Activated CD8-positive, alpha-beta T cell treated with anti-CD3 and anti-CD28 coated beads for 36 hours (primary cell): Measurements from ENCODE around the gene SASH1. TPM values are rescaled to one million over a fixed set of nuclear protein-coding genes. Genes with fewer than 3 reads are reported as not detected.

ENCODE experiments used
- ATAC-seq: fragments of 200-7000 bp; cut with Tn5 transposase; one replicate; pipeline ENCODE4 v1.10.0; 2021; ENCODE audit warnings: mild to moderate bottlenecking, moderate library complexity
- CTCF ChIA-PET: fragments of 350-600 bp; sonication (Branson Sonifier 250); formaldehyde crosslinking; loops from one replicate; lab custom pipeline; 2021; ENCODE audit warnings: antibody characterized with exemption; lab: Charles Lee
- POLR2A ChIA-PET: fragments of 350-600 bp; sonication (Branson Sonifier 250); formaldehyde crosslinking; loops from one replicate; lab custom pipeline; 2021; ENCODE audit warnings: antibody characterized with exemption; lab: Charles Lee
- DNase-seq: peaks from one replicate; pipeline ENCODE4 v3.0.0-alpha.2; 2020
- H3K27ac Mint-ChIP-seq: one replicate; pipeline ENCODE4 v1.8.0; 2021; ENCODE audit warnings: mild to moderate bottlenecking, mixed read lengths
- H3K27me3 Mint-ChIP-seq: one replicate; pipeline ENCODE4 v1.8.0; 2021; ENCODE audit warnings: mixed read lengths
- H3K36me3 Mint-ChIP-seq: one replicate; pipeline ENCODE4 v1.8.0; 2021; ENCODE audit warnings: low read depth, mixed read lengths
- H3K4me1 Mint-ChIP-seq: one replicate; pipeline ENCODE4 v1.8.0; 2021; ENCODE audit warnings: low read depth, mixed read lengths
- H3K4me3 Mint-ChIP-seq: one replicate; pipeline ENCODE4 v1.8.0; 2021; ENCODE audit warnings: mild to moderate bottlenecking, moderate library complexity, mixed read lengths
- H3K9me3 Mint-ChIP-seq: one replicate; pipeline ENCODE4 v1.8.0; 2021; ENCODE audit warnings: mixed read lengths
- intact Hi-C: fragments of 100-400 bp; cut with micrococcal nuclease; formaldehyde crosslinking; loops from one replicate; pipeline ENCODE4 v1.10.0; 2022
- total RNA-seq, 2 experiments: library from RNA; stranded (reverse); gene quantifications; one replicate each; pipeline ENCODE4 v1.2.3, GENCODE V29; 2021
- TF ChIP-seq, protein P1 (sequence below): fragments of 200-600 bp; IDR thresholded peaks from one replicate; pipeline ENCODE4 v1.8.0; 2022; ENCODE audit warnings: antibody characterized with exemption, mild to moderate bottlenecking

Gene SASH1
- total RNA-seq, 2 experiments from 2014 or later: 0.04 to 0.05 TPM

DNA sequence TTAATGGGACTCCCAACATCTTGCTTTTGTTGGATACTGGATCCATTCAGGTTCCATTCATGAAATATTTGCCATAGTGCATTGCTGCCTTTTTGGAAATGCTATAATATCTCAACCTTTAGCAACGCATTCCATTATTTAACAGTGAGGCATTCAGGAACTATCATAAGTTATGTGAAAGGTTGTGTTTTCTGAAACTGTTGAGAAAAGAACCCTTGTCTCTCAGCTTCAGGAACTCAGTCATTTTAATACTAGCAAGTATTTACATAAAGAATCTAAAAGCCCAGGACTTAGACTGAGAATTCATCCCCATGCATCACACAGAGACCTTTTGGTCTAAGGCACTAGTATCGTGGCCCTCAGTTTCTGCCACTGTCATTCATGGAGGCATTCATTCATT lies 24.9 kb upstream of the SASH1 start:
- CTCF ChIA-PET: no interaction called here
- H3K27ac Mint-ChIP-seq: no peak overlapping the region
- POLR2A ChIA-PET: no interaction called here
- TF ChIP-seq, protein P1, sequence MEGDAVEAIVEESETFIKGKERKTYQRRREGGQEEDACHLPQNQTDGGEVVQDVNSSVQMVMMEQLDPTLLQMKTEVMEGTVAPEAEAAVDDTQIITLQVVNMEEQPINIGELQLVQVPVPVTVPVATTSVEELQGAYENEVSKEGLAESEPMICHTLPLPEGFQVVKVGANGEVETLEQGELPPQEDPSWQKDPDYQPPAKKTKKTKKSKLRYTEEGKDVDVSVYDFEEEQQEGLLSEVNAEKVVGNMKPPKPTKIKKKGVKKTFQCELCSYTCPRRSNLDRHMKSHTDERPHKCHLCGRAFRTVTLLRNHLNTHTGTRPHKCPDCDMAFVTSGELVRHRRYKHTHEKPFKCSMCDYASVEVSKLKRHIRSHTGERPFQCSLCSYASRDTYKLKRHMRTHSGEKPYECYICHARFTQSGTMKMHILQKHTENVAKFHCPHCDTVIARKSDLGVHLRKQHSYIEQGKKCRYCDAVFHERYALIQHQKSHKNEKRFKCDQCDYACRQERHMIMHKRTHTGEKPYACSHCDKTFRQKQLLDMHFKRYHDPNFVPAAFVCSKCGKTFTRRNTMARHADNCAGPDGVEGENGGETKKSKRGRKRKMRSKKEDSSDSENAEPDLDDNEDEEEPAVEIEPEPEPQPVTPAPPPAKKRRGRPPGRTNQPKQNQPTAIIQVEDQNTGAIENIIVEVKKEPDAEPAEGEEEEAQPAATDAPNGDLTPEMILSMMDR: no peak
- intact Hi-C loops: no loop called here
- H3K36me3 Mint-ChIP-seq: no peaks in the 10 kb centered on the region
- no peaks in the 10 kb centered on the region for H3K9me3 Mint-ChIP-seq
- H3K4me1 Mint-ChIP-seq: no peaks in the 10 kb centered on the region
- H3K4me3 Mint-ChIP-seq: no peak overlapping the region
- H3K27me3 Mint-ChIP-seq: peaks cover 2% of the 10 kb centered on the region
- ATAC-seq: no peak
- no peak for DNase-seq

DNA sequence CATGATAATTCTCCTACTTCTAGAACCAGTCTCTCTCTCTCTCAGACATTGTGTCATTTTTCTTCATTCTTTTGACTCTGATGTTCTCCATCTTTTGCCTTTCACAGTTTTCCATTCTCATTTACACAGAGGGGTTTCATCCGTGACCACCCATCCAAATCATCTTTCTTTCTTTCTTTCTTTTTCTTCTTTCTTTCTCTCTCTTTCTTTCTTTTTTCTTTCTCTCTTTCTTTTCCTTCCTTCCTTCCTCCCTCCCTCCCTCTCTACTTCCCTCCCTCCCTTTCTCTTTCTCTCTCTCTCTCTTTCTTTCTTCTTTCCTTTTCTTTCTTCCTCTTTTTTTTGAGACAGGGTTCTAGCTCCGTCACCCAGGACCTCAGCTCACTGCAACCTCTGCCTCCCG lies 19.9 kb upstream of the SASH1 start:
- POLR2A ChIA-PET: no interaction called here
- CTCF ChIA-PET: no interaction called here
- H3K27ac Mint-ChIP-seq: no peak overlapping the region
- H3K4me1 Mint-ChIP-seq: no peaks in the 10 kb centered on the region
- intact Hi-C loops: no loop called here
- DNase-seq: no peak
- H3K36me3 Mint-ChIP-seq: no peaks in the 10 kb centered on the region
- no peaks in the 10 kb centered on the region for H3K9me3 Mint-ChIP-seq
- H3K27me3 Mint-ChIP-seq: peaks cover 11% of the 10 kb centered on the region
- TF ChIP-seq, protein P1: no peak
- ATAC-seq: no peak
- no peak overlapping the region for H3K4me3 Mint-ChIP-seq

DNA sequence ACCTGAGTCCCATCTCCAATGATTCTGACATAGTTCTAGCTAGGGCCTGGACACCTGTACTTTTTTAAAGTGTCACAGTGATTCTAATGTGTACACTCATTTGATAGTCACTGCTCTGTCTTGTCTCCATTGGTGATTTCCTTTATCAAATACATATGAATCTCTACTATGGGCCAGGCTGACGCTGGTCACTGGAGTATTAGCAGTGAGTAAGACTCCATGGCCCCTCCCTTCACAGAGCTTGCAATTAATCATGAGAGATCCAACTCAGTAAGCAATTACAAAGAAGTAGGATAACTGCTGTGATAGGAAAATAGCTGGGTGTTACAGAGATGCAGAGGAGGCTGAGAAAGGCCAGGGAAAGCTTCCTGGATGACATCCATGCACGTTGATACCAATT lies 19.3 kb upstream of the SASH1 start:
- ChIA-PET CTCF (interaction anchor here (0.8 kb wide), 1 partner anchor 11 kb away, joined by 3 read pairs; no protein-coding TSS in a partner anchor), POLR2A (no interaction called here)
- intact Hi-C loops: no loop called here
- H3K4me1 Mint-ChIP-seq: no peaks in the 10 kb centered on the region
- H3K27ac Mint-ChIP-seq: no peak overlapping the region
- H3K27me3 Mint-ChIP-seq: peaks cover 11% of the 10 kb centered on the region
- TF ChIP-seq, protein P1: no peak
- no peak for ATAC-seq
- DNase-seq: no peak
- H3K9me3 Mint-ChIP-seq: no peaks in the 10 kb centered on the region
- H3K36me3 Mint-ChIP-seq: no peaks in the 10 kb centered on the region
- no peak overlapping the region for H3K4me3 Mint-ChIP-seq

DNA sequence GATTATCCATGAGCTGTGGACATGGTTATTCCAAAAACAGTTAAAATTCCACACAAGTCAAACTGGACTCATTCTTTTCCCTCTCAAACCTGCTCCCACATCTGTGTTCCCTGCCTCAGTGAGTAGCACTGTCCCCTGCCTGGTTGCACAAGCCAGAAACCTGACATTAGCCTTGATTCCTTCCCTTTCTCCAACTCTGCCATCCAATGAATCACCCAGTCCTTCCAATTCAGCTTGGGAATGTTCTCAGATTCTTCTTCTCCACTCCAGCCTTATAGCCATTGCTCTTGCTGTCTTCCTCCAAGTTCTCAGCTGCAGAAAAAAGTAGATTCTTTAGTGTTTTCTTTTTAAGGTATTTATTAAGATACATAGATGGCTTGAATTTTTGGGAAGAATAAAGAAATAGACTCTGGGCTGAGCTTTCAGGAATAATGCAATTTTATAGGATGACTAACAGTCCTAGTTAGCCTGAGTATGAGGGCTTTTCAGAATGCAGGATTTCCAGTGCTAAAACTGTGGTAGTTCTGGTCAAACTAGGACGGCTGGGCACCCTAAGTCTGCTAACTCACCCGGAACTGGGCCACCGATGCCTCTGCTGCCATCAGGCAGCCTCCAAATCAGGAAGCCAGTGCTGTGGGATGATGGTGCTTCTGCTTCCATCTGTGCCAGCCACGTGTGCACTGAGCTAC lies 18.2 kb upstream of the SASH1 start:
- intact Hi-C loops: no loop called here
- Mint-ChIP-seq H3K27me3 (peaks cover 12% of the 10 kb centered on the region), H3K27ac (no peak overlapping the region), H3K4me1 (no peaks in the 10 kb centered on the region), H3K9me3 (no peaks in the 10 kb centered on the region), H3K4me3 (no peak overlapping the region), H3K36me3 (no peaks in the 10 kb centered on the region)
- DNase-seq (no peak), ATAC-seq (no peak)
- CTCF ChIA-PET: no interaction called here
- POLR2A ChIA-PET: no interaction called here
- TF ChIP-seq, protein P1: no peak

DNA sequence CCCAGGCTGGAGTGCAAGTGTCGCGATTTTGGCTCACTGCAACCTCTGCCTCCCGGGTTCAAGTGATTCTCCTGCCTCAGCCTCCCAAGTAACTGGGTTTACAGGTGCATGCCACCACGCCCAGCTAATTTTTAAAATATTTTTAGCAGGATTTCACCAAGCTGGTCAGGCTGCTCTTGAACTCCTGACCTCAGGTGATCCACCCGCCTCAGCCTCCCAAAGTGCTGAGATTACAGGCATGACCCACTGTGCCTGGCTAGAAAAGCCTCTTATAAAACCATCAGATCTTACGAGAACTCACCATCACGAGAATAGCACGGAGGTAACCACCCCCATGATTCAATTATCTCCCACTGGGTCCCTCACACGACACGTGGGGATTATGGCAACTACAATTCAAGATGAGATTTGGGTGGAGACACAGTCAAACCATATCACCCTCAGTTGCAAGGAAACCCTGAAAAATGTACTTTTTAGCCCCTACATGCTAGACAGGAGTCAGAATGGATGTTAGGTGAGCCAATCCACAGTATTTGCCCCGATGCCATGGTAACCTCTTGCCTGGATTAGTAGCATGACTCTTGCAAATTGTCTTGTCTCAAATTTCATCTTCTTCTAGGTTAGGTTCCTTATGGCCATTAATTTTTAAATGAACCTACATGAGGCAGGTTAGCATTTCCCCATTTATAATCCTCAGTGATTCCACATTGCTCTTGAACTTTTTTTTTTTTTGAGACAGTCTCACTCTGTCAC lies 17.1 kb upstream of the SASH1 start:
- ATAC-seq (no peak), DNase-seq (no peak)
- no peak overlapping the region for H3K27ac Mint-ChIP-seq
- no peaks in the 10 kb centered on the region for H3K9me3 Mint-ChIP-seq
- H3K4me3 Mint-ChIP-seq: no peak overlapping the region
- H3K27me3 Mint-ChIP-seq: peaks cover 14% of the 10 kb centered on the region
- no peaks in the 10 kb centered on the region for H3K36me3 Mint-ChIP-seq
- intact Hi-C loops: no loop called here
- TF ChIP-seq, protein P1: no peak
- POLR2A ChIA-PET: no interaction called here
- no peaks in the 10 kb centered on the region for H3K4me1 Mint-ChIP-seq
- CTCF ChIA-PET: no interaction called here
